OCI-LY7 (cell line): ENCODE results near the gene BLM.

Experiments used
- CTCF ChIP-seq: fragments of 200-600 bp; sonication (generic); conservative IDR thresholded peaks from 2 replicates; pipeline ENCODE4 v1.5.1; 2014; ENCODE audit warnings: mild to moderate bottlenecking, antibody characterized with exemption, low read length, moderate library complexity, mixed read lengths
- EZH2phosphoT487 ChIP-seq: fragments of 200-600 bp; sonication (generic); IDR thresholded peaks from 2 replicates; pipeline ENCODE4 v1.6.1; 2018; ENCODE audit warnings: low read depth, borderline replicate concordance, mild to moderate bottlenecking, mixed run types, antibody characterized with exemption, low read length, moderate library complexity, mixed read lengths

- TF ChIP-seq CTCF = no peak
- no peak for TF ChIP-seq EZH2phosphoT487
Observed at GRCh38 chr15:90705212-90705611, 11.9 kb upstream of the BLM start.
